NOMO-1 (cell line): Measurements from ENCODE around the gene DET1.
"Not testable (repeated sequence)": the region's sequence is repeated elsewhere in the genome, so short reads cannot be mapped to it uniquely, and the experiment has no call there.

Experiments used
- DNase-seq, 2 experiments: peaks; one replicate each; lab custom pipeline; 2025; ENCODE audit not compliant: unreplicated experiment in 2 of 2; lab: John Stamatoyannopoulos, UW

Gene DET1

GRCh38 chr15:88498996-88499395 lies 47.5 kb downstream of the DET1 start:
- no peak for DNase-seq

DNA sequence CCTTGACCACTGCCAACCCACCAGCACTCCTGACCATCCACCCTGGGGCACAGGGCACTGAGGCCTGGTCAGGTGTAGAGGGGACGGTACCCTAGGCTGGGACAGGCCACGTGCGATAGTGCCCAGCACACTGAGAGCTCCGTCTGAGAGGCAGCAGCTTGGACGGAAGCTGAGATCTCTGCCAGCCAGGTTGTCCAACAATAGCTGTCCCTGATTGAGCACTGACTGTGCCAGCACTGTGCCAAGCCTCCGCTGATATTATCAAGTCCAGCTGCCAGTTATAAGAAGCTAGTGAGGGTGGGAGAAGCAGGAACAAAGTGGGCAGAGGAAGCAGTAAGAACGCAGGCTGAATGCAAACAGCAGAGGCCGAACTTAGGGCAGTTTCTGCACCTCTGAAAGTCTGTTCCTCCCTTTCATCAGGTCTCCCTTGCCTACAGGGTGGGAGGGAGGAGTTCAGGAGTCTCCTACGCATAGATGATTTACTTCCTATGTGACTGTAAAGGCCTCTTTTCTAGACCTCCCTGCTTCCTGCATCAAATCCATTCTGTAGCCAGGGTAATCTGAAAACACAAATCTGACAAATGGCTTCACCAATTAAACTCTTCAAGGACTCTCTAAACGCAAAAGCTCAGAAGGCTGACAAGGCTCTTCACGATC lies 49.2 kb downstream of the DET1 start:
- no peak for DNase-seq

DNA sequence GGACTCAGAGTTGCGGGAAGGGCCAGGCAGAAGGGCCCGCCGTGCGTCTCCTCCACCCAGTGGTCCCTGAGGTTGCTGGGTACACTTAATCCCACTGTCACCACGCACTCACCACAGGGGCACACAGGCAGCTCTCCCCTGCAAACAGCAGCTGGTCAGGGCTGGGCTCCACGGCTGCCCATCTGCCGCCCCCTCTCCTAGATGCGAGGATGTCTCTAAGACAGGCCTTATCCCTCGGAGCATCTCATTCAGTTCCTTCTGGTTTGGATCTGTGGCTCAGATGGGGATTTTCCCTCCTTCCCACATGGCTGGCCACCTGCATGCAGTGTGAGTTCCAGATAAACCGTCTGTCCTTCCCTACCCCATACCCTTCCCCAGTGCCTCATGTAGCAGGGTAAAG lies 52.6 kb downstream of the DET1 start:
- no peak for DNase-seq

DNA sequence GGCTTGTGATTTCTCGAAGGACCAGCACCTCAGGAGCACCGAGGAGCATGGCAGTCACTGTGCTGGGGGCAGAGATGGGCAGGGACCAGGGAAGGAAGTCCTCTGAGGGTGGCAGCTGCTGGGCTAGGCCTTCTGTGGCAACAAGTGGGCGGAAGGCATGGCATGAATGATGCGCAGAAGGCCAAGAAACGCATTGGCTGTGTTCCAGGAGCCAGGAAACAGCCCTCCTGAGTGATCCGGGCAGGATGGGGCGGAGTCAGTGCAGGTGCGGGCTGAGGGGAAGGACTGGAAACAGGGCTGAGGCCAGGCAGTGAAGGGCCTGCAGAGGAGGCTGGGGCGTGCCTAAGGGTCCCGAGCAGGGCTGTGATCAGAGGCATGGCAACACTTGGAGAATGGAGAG lies 55.3 kb downstream of the DET1 start:
- no peak for DNase-seq

DNA sequence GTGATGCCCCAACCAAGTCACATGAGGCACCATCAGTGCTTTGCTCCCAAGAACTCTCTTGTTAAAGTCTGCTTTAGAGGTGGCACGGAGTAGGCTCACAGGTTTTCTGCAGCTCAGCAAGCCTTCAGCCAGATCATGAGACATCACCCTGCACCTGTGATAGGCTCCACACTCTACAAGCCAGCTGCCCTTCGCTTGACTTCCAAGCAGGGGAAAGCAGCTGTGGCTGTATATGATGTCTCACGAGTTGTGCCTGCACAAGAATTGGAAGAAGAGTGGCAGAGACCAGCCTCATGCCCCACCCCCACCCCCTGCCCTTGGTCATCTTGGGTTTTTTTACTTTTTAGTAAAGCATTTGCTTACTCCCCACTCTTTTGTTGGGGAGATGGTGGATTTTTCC lies 56.4 kb downstream of the DET1 start:
- DNase-seq = no peak

DNA sequence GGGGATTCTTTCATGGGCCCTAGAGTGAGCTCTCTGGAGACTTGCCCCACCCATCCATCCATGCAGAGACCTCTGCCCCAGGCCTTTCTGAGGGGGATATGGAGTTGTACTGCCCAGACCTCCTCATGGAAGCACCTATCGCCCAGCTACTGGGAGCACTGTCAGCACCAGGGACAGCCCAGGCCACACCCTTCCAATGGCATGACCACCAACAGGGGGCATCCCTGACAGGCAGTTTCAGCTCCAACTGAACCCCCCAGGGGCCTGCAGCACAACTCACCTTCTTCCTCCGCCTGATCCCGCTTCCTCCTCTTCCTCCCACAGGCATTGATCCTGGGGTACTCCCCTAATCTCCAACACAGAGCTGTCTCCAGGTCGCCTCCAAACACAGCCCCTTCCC lies 57.2 kb downstream of the DET1 start:
- DNase-seq = no peak

- DNase-seq = peak in 1 of 2 experiments; percentile 14
These were observed 58.5 kb downstream of the DET1 start for GRCh38 chr15:88487796-88488523.

DNA sequence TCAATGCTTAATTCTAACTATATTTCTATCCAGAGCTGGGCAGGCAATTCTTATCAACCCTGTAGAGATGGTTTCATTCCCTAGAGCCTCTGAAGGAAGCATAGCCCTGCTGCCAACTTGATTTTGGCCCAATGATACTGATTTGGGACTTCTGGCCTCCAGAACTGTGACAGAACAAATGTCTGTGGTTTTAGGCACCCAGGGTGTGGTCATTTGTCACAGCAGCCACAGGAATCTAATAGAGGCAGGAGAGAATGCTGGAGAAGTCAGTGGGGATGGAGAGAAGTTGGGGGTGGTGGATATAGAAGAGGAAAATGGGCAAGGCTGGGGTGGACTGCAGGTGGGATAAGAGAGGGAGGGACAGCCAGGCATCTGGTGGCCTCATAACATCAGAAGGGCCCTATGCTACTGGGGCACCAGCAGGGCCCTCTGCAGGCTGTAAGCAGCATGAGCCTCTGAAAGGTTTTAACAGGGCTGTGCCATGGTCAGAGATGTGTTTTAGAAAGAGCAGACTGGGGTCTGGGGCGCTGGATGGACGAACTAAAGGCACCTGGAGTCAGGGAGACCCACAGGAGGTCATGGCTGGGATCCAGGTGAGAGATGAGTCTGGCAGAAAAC lies 59.2 kb downstream of the DET1 start:
- DNase-seq = no peak

- DNase-seq = peak; percentile 10 to 20
These were observed 61.7 kb downstream of the DET1 start for GRCh38 chr15:88484682-88485331.

DNA sequence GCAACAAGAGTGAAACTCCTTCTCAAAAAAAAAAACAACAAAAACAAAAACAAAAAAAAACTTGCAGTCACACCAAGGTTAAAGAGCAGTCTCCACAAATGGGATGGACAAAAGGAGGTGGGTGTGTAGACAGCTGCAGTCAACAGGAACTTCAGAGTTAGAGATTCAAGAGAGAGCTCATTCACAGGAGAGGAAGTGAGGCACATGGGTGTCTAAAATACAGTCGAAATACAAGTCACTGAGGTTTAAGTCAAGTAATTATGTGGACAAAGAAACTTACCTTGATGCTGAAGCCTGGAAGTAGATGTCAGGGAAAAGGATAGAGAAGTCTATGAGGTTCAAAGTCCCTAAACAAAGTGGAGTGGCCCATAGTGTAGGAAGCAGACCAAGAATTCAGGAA lies 64.2 kb downstream of the DET1 start:
- DNase-seq = no peak

DNA sequence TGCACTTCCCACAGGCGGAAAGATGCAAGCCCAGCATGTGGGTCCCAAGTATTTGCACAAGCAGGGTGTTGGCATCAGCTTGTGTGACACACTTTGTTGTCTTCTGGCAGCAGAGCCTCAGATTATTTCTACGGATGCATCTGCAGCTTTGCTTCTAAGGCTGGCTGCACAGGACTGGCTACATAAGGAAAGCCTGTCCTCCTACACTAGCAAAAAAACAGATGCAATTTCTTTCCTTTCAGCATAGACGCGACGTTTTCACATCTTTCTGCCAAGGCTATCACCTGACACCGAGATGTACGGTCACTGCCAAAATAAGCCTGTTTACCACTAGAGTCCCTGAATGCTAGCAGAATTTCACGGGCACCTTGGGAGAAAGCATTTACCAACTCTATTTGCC lies 65.5 kb downstream of the DET1 start:
- no peak for DNase-seq

DNA sequence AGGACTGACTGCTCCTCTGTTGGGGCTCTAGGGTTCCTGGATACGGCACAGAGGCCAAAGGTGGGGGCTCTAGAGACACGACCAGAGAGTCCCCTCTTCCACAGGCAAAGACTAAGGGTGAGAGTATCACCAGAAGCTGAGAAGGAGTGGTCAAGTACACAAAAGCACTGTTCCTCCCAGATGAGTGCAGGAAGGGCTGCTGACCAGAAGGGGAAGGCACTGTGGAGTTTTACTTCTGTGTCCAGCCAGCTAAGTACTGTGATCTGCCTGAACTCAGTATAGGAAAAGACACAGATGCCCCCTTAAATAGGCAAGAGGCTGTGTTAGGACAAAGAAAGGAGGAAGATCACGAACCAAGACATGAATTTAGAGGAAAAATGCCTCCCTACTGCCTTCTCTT lies 67.3 kb downstream of the DET1 start:
- no peak for DNase-seq

DNA sequence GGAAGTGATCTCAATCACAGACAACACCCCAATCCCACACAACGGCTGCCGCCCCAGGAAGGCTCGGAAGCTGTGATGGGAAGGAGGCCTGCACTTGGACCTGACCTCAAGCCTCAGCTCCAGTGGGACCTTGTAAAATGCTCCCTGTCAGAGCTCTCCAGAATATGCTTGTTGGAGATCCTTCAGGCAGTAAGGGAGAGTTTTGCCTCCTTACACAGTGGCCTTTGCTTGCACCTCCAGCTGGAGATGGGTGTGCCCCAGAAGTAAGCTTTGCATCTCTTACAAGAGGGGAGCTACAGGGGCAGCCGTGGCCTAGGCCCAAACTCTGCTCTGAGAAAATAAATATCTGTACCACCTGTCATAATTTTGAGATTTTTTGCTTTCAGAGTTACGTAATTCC lies 68.6 kb downstream of the DET1 start:
- DNase-seq = no peak

DNA sequence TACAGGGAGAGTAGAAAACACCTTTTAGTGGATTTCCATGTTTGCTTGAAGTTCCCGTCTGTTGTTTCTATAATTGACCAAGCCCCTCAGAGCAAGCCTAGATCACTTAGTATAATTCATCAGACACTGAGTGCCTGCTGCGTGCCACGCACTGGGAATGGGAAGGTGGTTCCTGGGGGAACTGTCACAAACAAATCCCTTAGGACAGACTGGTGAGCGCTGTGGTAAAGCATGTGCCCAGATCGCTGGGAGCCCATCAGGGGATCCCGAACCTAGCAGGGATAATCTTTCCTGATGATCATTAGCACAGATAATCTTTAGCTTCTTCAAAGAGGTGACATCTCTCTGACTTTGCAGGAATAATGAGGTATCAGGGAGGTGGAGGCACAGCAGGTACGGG lies 69.4 kb downstream of the DET1 start:
- DNase-seq = no peak

- peak; percentile 52 to 58 for DNase-seq
These were observed 69.8 kb downstream of the DET1 start for GRCh38 chr15:88476635-88477060.

GRCh38 chr15:88473661-88474293 lies 72.7 kb downstream of the DET1 start:
- not testable (repeated sequence) for DNase-seq

DNA sequence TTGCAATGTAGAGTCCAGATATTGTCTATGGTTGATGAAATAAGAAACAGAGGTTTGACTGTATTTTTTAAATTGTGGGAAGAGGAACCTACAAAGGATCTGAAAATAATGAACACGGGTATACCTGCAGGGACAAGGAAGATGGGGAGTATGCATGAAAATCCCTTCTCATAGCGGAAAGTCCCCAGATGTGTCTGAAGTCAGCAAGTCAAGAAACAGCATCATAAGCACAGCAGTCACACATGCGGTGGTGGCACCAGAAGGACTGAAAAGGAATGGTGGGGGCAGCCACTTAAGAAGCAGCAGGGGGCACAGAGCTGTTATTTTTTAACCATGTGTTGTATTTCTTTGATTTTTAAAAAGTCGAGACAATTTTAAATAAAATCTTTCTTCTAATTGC lies 74.3 kb downstream of the DET1 start:
- DNase-seq = no peak

GRCh38 chr15:88470625-88471372 lies 75.7 kb downstream of the DET1 start:
- no peak for DNase-seq

- DNase-seq = no peak
These were observed 77.2 kb downstream of the DET1 start for GRCh38 chr15:88469321-88469720.

GRCh38 chr15:88468721-88469120 lies 77.8 kb downstream of the DET1 start:
- not testable (repeated sequence) for DNase-seq
